ENCODE data around the gene CLEC7A. TPM values are rescaled to one million over a fixed set of nuclear protein-coding genes. Genes with fewer than 3 reads are reported as not detected.

Gene CLEC7A
- total RNA-seq, 1 experiment from 2014 or later, result not detected

DNA sequence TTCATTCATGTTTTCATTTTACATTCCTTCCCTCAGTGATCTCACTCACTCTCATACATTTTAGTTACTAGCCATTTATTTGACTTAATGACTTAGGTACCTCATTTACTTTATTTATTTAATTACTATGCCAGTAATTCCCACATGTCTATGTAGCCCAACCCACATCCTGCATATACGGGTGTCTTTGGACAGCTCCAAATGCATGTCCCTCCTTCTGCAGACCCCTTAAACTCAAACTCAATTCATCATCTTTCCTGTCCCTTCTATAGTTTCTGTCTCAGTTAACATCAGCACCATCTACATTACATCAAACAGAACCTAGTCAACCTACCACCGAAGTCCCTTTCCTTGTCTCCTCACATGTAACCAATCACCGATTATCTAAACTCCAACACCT lies 34.0 kb downstream of the CLEC7A start:
- H3K36me3 Mint-ChIP-seq (ENCODE audit: insufficient read depth, unreplicated experiment), result no peaks in the 10 kb centered on the region
- Histone ChIP-seq H3K9me3 (no peaks in the 10 kb centered on the region), H3K27me3 (replicated peaks; ENCODE audit: control insufficient read depth, insufficient read depth, low read length) (no peaks in the 10 kb centered on the region), H3K4me3 (ENCODE audit: low read depth, low read length) (no peak overlapping the region), H3K36me3 (ENCODE audit: control insufficient read depth, insufficient read depth, low read length) (no peaks in the 10 kb centered on the region), H3K4me1 (no peaks in the 10 kb centered on the region)
- TF ChIP-seq, protein P1, sequence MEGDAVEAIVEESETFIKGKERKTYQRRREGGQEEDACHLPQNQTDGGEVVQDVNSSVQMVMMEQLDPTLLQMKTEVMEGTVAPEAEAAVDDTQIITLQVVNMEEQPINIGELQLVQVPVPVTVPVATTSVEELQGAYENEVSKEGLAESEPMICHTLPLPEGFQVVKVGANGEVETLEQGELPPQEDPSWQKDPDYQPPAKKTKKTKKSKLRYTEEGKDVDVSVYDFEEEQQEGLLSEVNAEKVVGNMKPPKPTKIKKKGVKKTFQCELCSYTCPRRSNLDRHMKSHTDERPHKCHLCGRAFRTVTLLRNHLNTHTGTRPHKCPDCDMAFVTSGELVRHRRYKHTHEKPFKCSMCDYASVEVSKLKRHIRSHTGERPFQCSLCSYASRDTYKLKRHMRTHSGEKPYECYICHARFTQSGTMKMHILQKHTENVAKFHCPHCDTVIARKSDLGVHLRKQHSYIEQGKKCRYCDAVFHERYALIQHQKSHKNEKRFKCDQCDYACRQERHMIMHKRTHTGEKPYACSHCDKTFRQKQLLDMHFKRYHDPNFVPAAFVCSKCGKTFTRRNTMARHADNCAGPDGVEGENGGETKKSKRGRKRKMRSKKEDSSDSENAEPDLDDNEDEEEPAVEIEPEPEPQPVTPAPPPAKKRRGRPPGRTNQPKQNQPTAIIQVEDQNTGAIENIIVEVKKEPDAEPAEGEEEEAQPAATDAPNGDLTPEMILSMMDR (IDR thresholded peaks at IDR 0.05; ENCODE audit: insufficient read depth in 1 of 2, low read depth in 1 of 2, low read length in 1 of 2, severe bottlenecking in 1 of 2, unreplicated experiment in 1 of 2), result no peak
- no peaks in the 10 kb centered on the region for H3K4me1 Mint-ChIP-seq (ENCODE audit: low read depth, unreplicated experiment)
- peaks cover 5% of the 10 kb centered on the region for H3K27me3 Mint-ChIP-seq (ENCODE audit: insufficient read depth, unreplicated experiment)
- H3K9me3 Mint-ChIP-seq (ENCODE audit: unreplicated experiment), result no peaks in the 10 kb centered on the region
- H3K4me3 Mint-ChIP-seq (ENCODE audit: unreplicated experiment), result no peak overlapping the region
- no TSS peak for BruUV-seq (replicated peaks)
- DNase-seq, result no peak
- H3K27ac Mint-ChIP-seq (ENCODE audit: unreplicated experiment), result no peak overlapping the region
- CTCF ChIA-PET, result no interaction called here
- intact Hi-C loops (cut with micrococcal nuclease; ENCODE audit: unreplicated experiment), result no loop called here
- POLR2A ChIA-PET, result no interaction called here

- TF ChIP-seq, protein P1 (IDR thresholded peaks at IDR 0.05; ENCODE audit: insufficient read depth in 1 of 2, low read depth in 1 of 2, low read length in 1 of 2, severe bottlenecking in 1 of 2, unreplicated experiment in 1 of 2), result no peak
- Histone ChIP-seq H3K4me3 (ENCODE audit: low read depth, low read length) (no peak overlapping the region), H3K36me3 (ENCODE audit: control insufficient read depth, insufficient read depth, low read length) (no peaks in the 10 kb centered on the region), H3K4me1 (no peaks in the 10 kb centered on the region), H3K27me3 (replicated peaks; ENCODE audit: control insufficient read depth, insufficient read depth, low read length) (no peaks in the 10 kb centered on the region), H3K9me3 (no peaks in the 10 kb centered on the region)
- intact Hi-C loops (cut with micrococcal nuclease; ENCODE audit: unreplicated experiment), result no loop called here
- Mint-ChIP-seq H3K27ac (ENCODE audit: unreplicated experiment) (no peak overlapping the region), H3K4me3 (ENCODE audit: unreplicated experiment) (no peak overlapping the region), H3K36me3 (ENCODE audit: insufficient read depth, unreplicated experiment) (no peaks in the 10 kb centered on the region), H3K27me3 (ENCODE audit: insufficient read depth, unreplicated experiment) (peaks cover 11% of the 10 kb centered on the region), H3K4me1 (ENCODE audit: low read depth, unreplicated experiment) (no peaks in the 10 kb centered on the region), H3K9me3 (ENCODE audit: unreplicated experiment) (no peaks in the 10 kb centered on the region)
- ChIA-PET CTCF (no interaction called here), POLR2A (no interaction called here)
- no TSS peak for BruUV-seq (replicated peaks)
- DNase-seq, result no peak
These were observed 35.2 kb downstream of the CLEC7A start for GRCh38 chr12:10094646-10095395.

GRCh38 chr12:10088955-10089900 lies 40.8 kb downstream of the CLEC7A start:
- Mint-ChIP-seq H3K4me3 (ENCODE audit: unreplicated experiment) (no peak overlapping the region), H3K27me3 (ENCODE audit: insufficient read depth, unreplicated experiment) (peaks cover 27% of the 10 kb centered on the region), H3K27ac (ENCODE audit: unreplicated experiment) (no peak overlapping the region), H3K36me3 (ENCODE audit: insufficient read depth, unreplicated experiment) (no peaks in the 10 kb centered on the region), H3K9me3 (ENCODE audit: unreplicated experiment) (peaks cover 10% of the 10 kb centered on the region), H3K4me1 (ENCODE audit: low read depth, unreplicated experiment) (no peaks in the 10 kb centered on the region)
- 0 out of 2 replicates have a peak, but pooled peaks cover 2% of the 10 kb centered on the region for H3K27me3 ChIP-seq (replicated peaks; ENCODE audit: control insufficient read depth, insufficient read depth, low read length)
- no TSS peak for BruUV-seq (replicated peaks)
- H3K4me3 ChIP-seq (ENCODE audit: low read depth, low read length), result no peak overlapping the region
- ChIA-PET POLR2A (no interaction called here), CTCF (no interaction called here)
- TF ChIP-seq, protein P1 (IDR thresholded peaks at IDR 0.05; ENCODE audit: insufficient read depth in 1 of 2, low read depth in 1 of 2, low read length in 1 of 2, severe bottlenecking in 1 of 2, unreplicated experiment in 1 of 2), result no peak
- intact Hi-C loops (cut with micrococcal nuclease; ENCODE audit: unreplicated experiment), result no loop called here
- no peaks in the 10 kb centered on the region for H3K4me1 ChIP-seq
- H3K36me3 ChIP-seq (ENCODE audit: control insufficient read depth, insufficient read depth, low read length), result no peaks in the 10 kb centered on the region
- H3K9me3 ChIP-seq, result no peaks in the 10 kb centered on the region
- DNase-seq, result no peak

Measured in Caco-2 (cell line).